Measurements from ENCODE around the gene SETDB1. TPM values are rescaled to one million over a fixed set of nuclear protein-coding genes. Genes with fewer than 3 reads are reported as not detected.

The SETDB1 gene
- total and polyA plus RNA-seq, 2 experiments from 2014 or later, result 9.7 to 21.4 TPM

DNA sequence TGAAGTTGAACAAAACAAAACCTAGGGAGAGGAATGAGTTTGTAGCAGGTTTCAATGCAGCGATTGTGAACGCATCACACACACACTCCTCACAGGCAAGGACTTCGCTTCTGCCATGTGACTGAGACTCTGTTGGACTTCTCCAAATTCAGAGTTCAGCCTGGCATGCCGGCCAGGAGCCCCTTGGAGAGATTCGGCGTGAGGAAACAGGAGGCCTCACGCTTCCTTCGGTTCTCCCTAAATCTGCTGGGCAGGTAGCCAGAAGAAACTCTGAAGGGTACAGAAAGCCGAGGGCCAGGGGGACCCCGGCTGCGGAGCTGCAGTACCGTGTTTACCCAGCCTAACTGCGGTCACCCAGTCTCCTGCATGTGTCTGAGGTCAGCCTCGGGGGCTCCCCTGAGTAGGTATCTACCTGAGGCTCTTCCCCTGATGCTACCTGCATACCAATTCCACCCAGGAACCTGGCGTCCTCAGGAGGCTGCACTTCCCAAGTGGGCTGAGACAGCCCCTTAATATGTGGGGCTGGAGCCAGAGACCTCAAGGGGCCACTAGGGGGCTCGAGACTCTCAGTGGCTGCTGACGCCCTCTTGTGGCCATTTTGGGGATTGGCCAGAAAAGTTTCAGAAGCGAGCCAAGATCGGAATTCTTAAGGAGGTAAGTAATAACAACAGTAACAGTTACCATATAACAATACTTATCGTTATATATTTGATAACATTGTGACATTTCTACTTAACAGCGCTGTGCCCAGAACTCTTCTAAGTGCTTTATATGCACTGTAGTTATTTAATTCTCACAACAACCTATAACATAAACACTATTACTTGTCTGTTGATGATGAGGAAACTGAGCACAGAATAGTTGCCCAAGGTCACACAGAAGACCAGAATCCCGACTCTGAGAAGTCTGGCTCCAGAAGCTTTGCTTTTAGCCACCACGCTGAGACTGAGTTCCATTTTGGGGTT is 53.2 kb downstream of the SETDB1 start:
- peak; percentile 93 for DNase-seq
- 15 to 17% methylated on average over 23 of the region's 23 CpGs for WGBS, 2 experiments (ENCODE audit: low coverage in 1 of 2, low lambda C conversion rate in 2 of 2, missing lambda C conversion rate in 2 of 2)
- H3K9me2 ChIP-seq (ENCODE audit: insufficient read depth), result no peaks in the 10 kb centered on the region
- H3K4me1 ChIP-seq (ENCODE audit: insufficient read depth), result peaks cover 42% of the 10 kb centered on the region
- H3K9ac ChIP-seq, result peak overlapping the region; percentile 49
- no peaks in the 10 kb centered on the region for H3K79me2 ChIP-seq (ENCODE audit: insufficient read depth)
- peak overlapping the region; percentile 80 for H2AFZ ChIP-seq
- H3K36me3 ChIP-seq (ENCODE audit: low read depth), result no peaks in the 10 kb centered on the region
- no peaks in the 10 kb centered on the region for H4K20me1 ChIP-seq (ENCODE audit: insufficient read depth)
- in situ Hi-C loops (cut with MboI), result no loop called here
- peak overlapping the region; percentile 54 for H3K4me2 ChIP-seq (ENCODE audit: unreplicated experiment)
- H3K27me3 ChIP-seq (replicated peaks; ENCODE audit: insufficient read depth), result no peaks in the 10 kb centered on the region
- TF ChIP-seq EZH2 (IDR thresholded peaks at IDR 0.05; ENCODE audit: insufficient read depth, poor library complexity, severe bottlenecking) (no peak), EZH2phosphoT487 (IDR thresholded peaks at IDR 0.05; ENCODE audit: insufficient read depth, low read depth) (no peak)
- no peaks in the 10 kb centered on the region for H3K9me3 ChIP-seq (ENCODE audit: low read depth)
- peaks cover 16% of the 10 kb centered on the region for H3F3A ChIP-seq (ENCODE audit: insufficient read depth)
- peak overlapping the region; percentile 54 for H3K27ac ChIP-seq
- H3K4me3 ChIP-seq, result no peak overlapping the region; the same call in 1 of the 2 replicates

DNA sequence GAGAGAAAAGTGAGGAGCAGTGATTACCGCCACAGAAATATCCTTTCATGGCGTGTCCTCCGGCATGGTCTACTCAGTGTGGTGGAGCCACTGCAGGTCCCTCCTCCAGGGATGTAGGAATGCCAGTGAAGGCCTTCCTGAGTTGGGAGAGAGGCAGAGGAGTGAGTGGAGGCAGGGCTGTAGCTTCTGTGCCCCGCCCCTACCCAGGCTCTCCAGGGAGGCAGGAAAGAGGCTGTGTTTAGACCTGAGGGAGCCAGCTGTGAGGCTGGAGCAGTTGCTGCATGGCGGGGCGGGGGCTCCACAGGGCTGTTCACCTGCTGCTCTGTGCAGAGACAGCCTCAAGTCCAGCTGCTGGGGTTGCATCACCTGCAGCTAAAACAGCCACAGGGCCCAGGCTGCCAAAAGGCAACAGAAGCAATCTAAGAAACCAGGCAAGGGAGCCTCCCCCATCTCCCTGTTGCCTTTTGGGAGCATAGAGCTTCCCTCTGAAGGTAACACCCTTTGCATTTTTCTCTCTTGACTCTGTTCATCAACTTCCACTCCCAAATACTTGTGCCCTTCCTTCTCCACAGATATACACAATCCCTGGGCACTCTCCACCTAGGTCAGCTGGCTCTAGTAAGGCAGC is 55.1 kb downstream of the SETDB1 start:
- WGBS, 2 experiments (ENCODE audit: low coverage in 1 of 2, low lambda C conversion rate in 2 of 2, missing lambda C conversion rate in 2 of 2), result 81 to 88% methylated on average over 6 of the region's 6 CpGs
- Histone ChIP-seq H2AFZ (peak overlapping the region; percentile 12; the same call in 1 of the 2 replicates), H3F3A (ENCODE audit: insufficient read depth) (peaks cover 16% of the 10 kb centered on the region), H3K27me3 (replicated peaks; ENCODE audit: insufficient read depth) (no peaks in the 10 kb centered on the region), H3K9me2 (ENCODE audit: insufficient read depth) (no peaks in the 10 kb centered on the region), H3K4me2 (ENCODE audit: unreplicated experiment) (no peak overlapping the region), H3K9ac (no peak overlapping the region), H3K36me3 (ENCODE audit: low read depth) (no peaks in the 10 kb centered on the region), H3K79me2 (ENCODE audit: insufficient read depth) (no peaks in the 10 kb centered on the region), H3K4me3 (no peak overlapping the region), H4K20me1 (ENCODE audit: insufficient read depth) (no peaks in the 10 kb centered on the region), H3K4me1 (ENCODE audit: insufficient read depth) (peaks cover 42% of the 10 kb centered on the region), H3K27ac (no peak overlapping the region), H3K9me3 (ENCODE audit: low read depth) (no peaks in the 10 kb centered on the region)
- TF ChIP-seq EZH2phosphoT487 (IDR thresholded peaks at IDR 0.05; ENCODE audit: insufficient read depth, low read depth), result no peak
- no peak for TF ChIP-seq EZH2 (IDR thresholded peaks at IDR 0.05; ENCODE audit: insufficient read depth, poor library complexity, severe bottlenecking)
- in situ Hi-C loops (cut with MboI), result no loop called here
- peak; percentile 33 for DNase-seq

- Histone ChIP-seq H3K9me2 (ENCODE audit: insufficient read depth) (no peaks in the 10 kb centered on the region), H3F3A (ENCODE audit: insufficient read depth) (peaks cover 9% of the 10 kb centered on the region), H3K9me3 (ENCODE audit: low read depth) (no peaks in the 10 kb centered on the region), H2AFZ (peak within 1 kb of the TSS; percentile 12; the same call in 1 of the 2 replicates), H3K4me3 (no peak within 1 kb of the TSS), H3K9ac (no peak within 1 kb of the TSS), H3K27me3 (replicated peaks; ENCODE audit: insufficient read depth) (no peaks in the 10 kb centered on the region), H3K4me1 (ENCODE audit: insufficient read depth) (peaks cover 38% of the 10 kb centered on the region), H3K27ac (no peak within 1 kb of the TSS), H3K36me3 (ENCODE audit: low read depth) (no peaks in the 10 kb centered on the region), H3K79me2 (ENCODE audit: insufficient read depth) (no peaks in the 10 kb centered on the region), H3K4me2 (ENCODE audit: unreplicated experiment) (no peak within 1 kb of the TSS), H4K20me1 (ENCODE audit: insufficient read depth) (no peaks in the 10 kb centered on the region)
- TF ChIP-seq EZH2 (IDR thresholded peaks at IDR 0.05; ENCODE audit: insufficient read depth, poor library complexity, severe bottlenecking) (no peak), EZH2phosphoT487 (IDR thresholded peaks at IDR 0.05; ENCODE audit: insufficient read depth, low read depth) (no peak)
- DNase-seq, result peak; percentile 51
- 52 to 61% methylated on average over 12 of the region's 12 CpGs for WGBS, 2 experiments (ENCODE audit: low coverage in 1 of 2, low lambda C conversion rate in 2 of 2, missing lambda C conversion rate in 2 of 2)
- in situ Hi-C loops (cut with MboI), result no loop called here
Observed at GRCh38 chr1:150981805-150982712, 55.9 kb downstream of the SETDB1 start, which contains the start of gene ANXA9. ANXA9 (plus strand) TSS chr1:150982292; CDS start chr1:150983106, 814 bp downstream.

Data from GM23248 (cell line).